HG03025 (cell line): ENCODE data around the gene SLCO3A1.
"Not testable (repeated sequence)": the region's sequence is repeated elsewhere in the genome, so short reads cannot be mapped to it uniquely, and the experiment has no call there.

Experiments used
- ATAC-seq: cut with Tn5 transposase; IDR thresholded peaks from one replicate; pipeline ENCODE4 v1.9.1; 2021; ENCODE audit warnings: mild to moderate bottlenecking, moderate library complexity; ENCODE audit not compliant: unreplicated experiment, low FRiP score

Gene SLCO3A1

GRCh38 chr15:92168066-92168683 is 314.7 kb downstream of the SLCO3A1 start:
- no peak for ATAC-seq

GRCh38 chr15:92170897-92171296 is 317.4 kb downstream of the SLCO3A1 start:
- ATAC-seq, result no peak

DNA sequence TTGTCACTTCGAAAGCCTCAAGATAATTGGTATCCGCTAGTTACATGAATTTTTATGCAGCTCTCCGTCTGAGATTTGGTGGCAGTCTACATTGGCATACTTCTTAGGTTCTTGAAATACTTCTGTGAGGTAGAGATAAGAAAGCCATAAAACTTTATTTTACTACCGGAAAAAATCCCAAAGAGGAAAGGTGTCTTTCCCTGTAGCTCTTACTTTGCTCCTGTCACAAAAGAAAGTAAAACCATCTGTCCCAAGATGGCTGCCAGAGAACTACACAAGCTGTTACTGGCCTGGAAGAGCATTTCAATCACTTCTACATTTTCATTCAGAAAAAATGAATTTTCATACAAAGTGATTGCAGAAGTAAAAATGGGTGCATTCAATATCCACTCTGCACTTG is 325.4 kb downstream of the SLCO3A1 start:
- no peak for ATAC-seq

- no peak for ATAC-seq
These were observed 330.6 kb downstream of the SLCO3A1 start for GRCh38 chr15:92184142-92184541.

- no peak for ATAC-seq
These were observed 331.2 kb downstream of the SLCO3A1 start for GRCh38 chr15:92184679-92185230.

GRCh38 chr15:92187975-92188374 is 334.5 kb downstream of the SLCO3A1 start:
- no peak for ATAC-seq

GRCh38 chr15:92189166-92189565 is 335.7 kb downstream of the SLCO3A1 start:
- ATAC-seq, result no peak

GRCh38 chr15:92195241-92195640 is 341.7 kb downstream of the SLCO3A1 start:
- no peak for ATAC-seq

DNA sequence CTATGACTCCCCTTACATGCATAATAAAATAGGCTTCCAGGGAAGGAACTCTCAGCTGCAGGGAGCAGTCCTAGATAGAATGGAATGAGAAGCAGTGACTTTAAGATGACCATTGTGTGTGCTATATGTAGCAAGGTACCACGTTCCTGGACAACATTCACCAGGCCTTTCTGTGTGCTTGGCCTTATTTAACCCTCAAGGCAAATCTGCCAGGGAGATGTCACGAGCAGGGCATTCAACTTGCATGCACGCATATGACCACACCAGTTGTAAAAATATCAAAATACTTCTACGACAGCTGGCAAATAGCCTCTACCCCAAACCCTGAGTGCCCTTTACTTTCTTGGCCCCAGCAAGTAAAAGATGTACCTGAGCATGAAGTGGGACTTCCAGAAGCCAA is 342.8 kb downstream of the SLCO3A1 start:
- no peak for ATAC-seq

DNA sequence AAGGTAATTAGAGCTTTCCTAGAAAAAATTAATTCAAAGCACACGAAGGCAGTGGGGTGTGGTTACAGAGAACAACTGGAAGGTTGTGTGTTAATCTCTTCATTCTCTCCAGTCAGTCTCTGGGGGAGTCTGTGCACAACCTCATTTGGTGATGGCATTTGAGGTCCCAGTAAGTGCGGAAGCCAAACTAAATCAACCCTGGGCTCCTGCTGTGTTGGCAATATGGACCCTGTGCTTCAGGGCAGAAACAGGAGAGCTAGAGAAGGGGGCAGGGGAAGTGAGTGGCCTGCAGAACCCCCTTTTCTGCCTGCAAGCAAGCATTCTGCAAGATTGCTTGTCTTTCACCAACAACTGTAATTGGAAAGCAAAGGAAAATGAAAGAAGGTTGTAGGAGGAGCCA is 344.2 kb downstream of the SLCO3A1 start:
- no peak for ATAC-seq

DNA sequence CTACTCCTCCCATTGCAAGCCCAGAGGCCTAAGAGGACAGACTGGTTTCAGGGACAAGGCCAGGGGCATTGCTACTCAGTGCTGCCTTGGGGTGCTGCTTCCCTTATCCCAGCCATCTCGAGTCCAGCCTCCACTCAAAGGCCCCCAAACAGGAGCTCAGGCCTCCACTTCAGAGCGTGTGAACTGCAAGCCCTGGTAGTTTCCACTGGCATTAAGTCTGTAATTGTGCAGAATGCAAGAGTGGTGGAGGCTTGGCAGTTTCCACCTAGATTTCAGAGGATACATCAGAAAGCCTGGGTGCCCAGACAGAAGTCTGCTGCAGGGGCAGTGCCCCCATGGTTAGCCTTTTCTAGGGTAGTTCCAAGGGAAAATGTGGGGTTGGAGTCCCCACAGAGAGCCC is 347.4 kb downstream of the SLCO3A1 start:
- ATAC-seq, result no peak

- ATAC-seq, result no peak
These were observed 351.8 kb downstream of the SLCO3A1 start for GRCh38 chr15:92205255-92205739.

GRCh38 chr15:92207601-92208000 is 354.1 kb downstream of the SLCO3A1 start:
- ATAC-seq, result not testable (repeated sequence)
